ENCODE data around the gene RNF14. TPM values are rescaled to one million over a fixed set of nuclear protein-coding genes. Genes with fewer than 3 reads are reported as not detected.
A peak's percentile ranks its signal among the peaks of the same experiment; 100 is the strongest.
"Not testable (repeated sequence)": the region's sequence is repeated elsewhere in the genome, so short reads cannot be mapped to it uniquely, and the experiment has no call there.

The RNF14 gene
- total RNA-seq = 100 to 1,000 TPM in 2 of 4 donors, 10 to 100 TPM in 2; 72.6 to 115 (median 96.9) TPM

GRCh38 chr5:141968914-141969608 is at the start of gene RNF14:
RNF14 (plus strand) TSS chr5:141969105; CDS start chr5:141973589, 4,484 bp downstream.
- peak; percentile 100 for ATAC-seq
- Histone ChIP-seq H3K4me3 (peak within 1 kb of the TSS; percentile 78 to 85), H3K4me1 (peaks cover 9 to 52% (median 10%) of the 10 kb centered on the region in 3 donors), H3K9me3 (no peaks in the 10 kb centered on the region), H3K36me3 (peaks cover 0 to 27% of the 10 kb centered on the region in 2 donors), H3K27me3 (no peaks in the 10 kb centered on the region), H3K27ac (peak within 1 kb of the TSS; percentile 86 to 97 (median 96))
- TF ChIP-seq POLR2A (IDR thresholded peaks at IDR 0.05) (peak; percentile 85), EP300 (IDR thresholded peaks at IDR 0.05) (no peak), POLR2AphosphoS5 (IDR thresholded peaks at IDR 0.05) (peak; percentile 83), CTCF (IDR thresholded peaks at IDR 0.05) (peak; percentile 93 to 97 (median 96))
- WGBS, 2 donors (ENCODE audit: low coverage in 1 of 2) = 0% methylated on average over 6 of the region's 63 CpGs; no CpG with 5 or more reads in 1 of the 2 donors

- Histone ChIP-seq H3K9me3 (no peaks in the 10 kb centered on the region), H3K27me3 (peaks cover 8% of the 10 kb centered on the region), H3K36me3 (no peaks in the 10 kb centered on the region), H3K4me1 (peaks cover 3 to 19% (median 9%) of the 10 kb centered on the region in 3 donors), H3K4me3 (no peak overlapping the region), H3K27ac (no peak overlapping the region)
- WGBS, 2 donors (ENCODE audit: low coverage in 1 of 2) = 84% methylated on average over 8 of the region's 8 CpGs; no CpG with 5 or more reads in 1 of the 2 donors
- no peak for TF ChIP-seq CTCF (IDR thresholded peaks at IDR 0.05)
- no peak for TF ChIP-seq EP300 (IDR thresholded peaks at IDR 0.05)
- TF ChIP-seq POLR2AphosphoS5 (IDR thresholded peaks at IDR 0.05) = no peak
- TF ChIP-seq POLR2A (IDR thresholded peaks at IDR 0.05) = no peak
- no peak for ATAC-seq
Measured at GRCh38 chr5:141919218-141920119, 49.4 kb upstream of the RNF14 start.

- H3K27me3 ChIP-seq = peaks cover 8% of the 10 kb centered on the region
- H3K27ac ChIP-seq = no peak overlapping the region
- H3K9me3 ChIP-seq = no peaks in the 10 kb centered on the region
- no peak for TF ChIP-seq POLR2AphosphoS5 (IDR thresholded peaks at IDR 0.05)
- TF ChIP-seq POLR2A (IDR thresholded peaks at IDR 0.05) = no peak
- no peak for TF ChIP-seq EP300 (IDR thresholded peaks at IDR 0.05)
- TF ChIP-seq CTCF (IDR thresholded peaks at IDR 0.05) = no peak
- peaks cover 3 to 30% (median 13%) of the 10 kb centered on the region in 3 donors for H3K4me1 ChIP-seq
- WGBS, 2 donors (ENCODE audit: low coverage in 1 of 2) = 81 to 100% methylated on average over 1 to 2 of the region's 2 CpGs
- ATAC-seq = no peak
- no peak overlapping the region for H3K4me3 ChIP-seq
- peaks cover 0 to 11% of the 10 kb centered on the region in 2 donors for H3K36me3 ChIP-seq
Measured at GRCh38 chr5:141920771-141921170, 48.1 kb upstream of the RNF14 start.

- Histone ChIP-seq H3K4me3 (peak overlapping the region; percentile 64 to 73), H3K27ac (peak overlapping the region; percentile 84 to 97 (median 96)), H3K4me1 (peaks cover 3 to 49% (median 13%) of the 10 kb centered on the region in 3 donors), H3K36me3 (peaks cover 0 to 33% of the 10 kb centered on the region in 2 donors)
- not testable (repeated sequence) for H3K27me3 ChIP-seq, H3K9me3 ChIP-seq, ATAC-seq
- WGBS, 2 donors (ENCODE audit: low coverage in 1 of 2) = 31 to 80% methylated on average over 9 to 17 of the region's 28 CpGs
Measured at GRCh38 chr5:141922827-141923447, 46.0 kb upstream of the RNF14 start.

All from gastroesophageal sphincter (tissue), 4 donors.